HG02759 (cell line): ENCODE measurements around the gene SKOR1.

Source experiments
- ATAC-seq: cut with Tn5 transposase; IDR thresholded peaks from one replicate; pipeline ENCODE4 v1.9.1; 2021; ENCODE audit warnings: mild to moderate bottlenecking, moderate library complexity; ENCODE audit not compliant: unreplicated experiment

Gene SKOR1

DNA sequence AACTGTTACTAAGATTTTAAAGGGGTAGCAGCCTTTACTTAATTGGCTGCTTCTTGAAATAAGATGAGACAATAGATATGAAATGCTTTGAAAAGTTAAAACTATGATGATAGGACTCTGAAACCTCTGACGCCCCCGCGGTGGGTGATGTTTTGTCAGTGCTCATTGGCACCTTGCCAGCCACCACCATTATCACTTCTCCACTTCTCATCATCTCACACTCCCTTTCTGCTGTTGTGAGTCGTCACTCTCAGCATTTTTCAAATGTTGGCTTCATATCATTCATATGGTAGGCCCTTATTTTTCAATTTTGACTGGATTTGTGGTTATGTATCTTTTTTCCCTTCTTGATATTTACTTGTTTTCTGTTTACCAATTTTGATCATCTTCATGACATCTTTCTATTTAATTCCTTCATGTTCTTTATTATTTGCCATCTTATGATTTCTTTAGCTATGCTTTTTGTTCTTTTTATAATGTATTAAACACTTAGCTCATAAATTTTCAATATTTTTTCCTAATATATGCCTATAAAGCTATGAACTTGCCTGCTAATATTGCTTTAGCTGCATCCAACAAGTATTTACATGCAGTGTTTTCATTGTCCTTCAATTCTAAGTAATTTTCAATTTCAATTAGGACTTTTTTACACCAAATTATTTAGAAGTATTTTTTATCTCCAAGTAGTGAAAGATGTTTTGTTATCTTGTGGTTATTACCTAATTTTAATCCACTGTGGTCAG, 30.3 kb upstream of the SKOR1 start:
- ATAC-seq = no peak

DNA sequence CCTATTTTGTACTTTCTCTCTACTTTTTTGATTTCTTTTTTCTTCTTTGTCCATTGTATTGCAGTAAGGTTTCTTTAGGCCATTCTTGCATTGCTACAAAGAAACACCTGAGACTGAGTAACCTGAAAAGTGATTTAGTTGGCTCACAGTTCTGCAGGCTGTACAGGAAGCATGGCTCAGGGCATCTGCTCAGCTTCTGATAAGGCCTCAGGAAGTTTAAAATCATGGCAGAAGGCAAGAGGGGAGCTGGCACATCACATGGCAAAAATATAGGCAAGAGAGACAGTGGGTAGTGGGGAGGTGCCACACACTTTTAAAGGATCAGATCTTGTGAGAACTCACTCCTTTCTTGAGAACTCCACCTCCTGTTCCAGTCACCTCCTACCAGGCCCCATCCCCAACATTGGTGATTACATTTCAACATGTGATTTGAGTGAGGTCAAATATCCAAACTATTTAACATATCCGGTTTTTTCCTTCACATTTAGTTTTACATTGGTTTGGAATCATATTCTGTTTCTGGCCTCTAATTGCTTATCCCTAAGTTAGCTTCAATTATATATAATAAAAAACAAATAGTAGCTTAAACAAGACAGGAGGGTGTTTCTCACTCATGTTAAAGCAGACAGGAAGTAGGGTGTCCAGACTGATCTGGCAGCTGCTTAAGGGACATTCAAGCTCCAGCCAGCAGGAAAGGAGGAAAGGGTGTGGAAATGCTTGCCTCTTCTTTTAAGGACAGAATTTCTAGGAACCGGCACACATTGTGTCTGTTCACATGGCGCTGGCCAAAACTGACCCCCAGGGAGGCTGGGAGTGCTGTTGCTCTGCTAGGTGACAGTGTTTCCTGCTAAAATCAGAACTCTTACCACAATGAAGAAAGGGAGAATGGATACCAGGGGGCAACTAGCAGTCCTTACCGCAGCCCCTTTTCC, 28.8 kb upstream of the SKOR1 start:
- ATAC-seq = no peak

DNA sequence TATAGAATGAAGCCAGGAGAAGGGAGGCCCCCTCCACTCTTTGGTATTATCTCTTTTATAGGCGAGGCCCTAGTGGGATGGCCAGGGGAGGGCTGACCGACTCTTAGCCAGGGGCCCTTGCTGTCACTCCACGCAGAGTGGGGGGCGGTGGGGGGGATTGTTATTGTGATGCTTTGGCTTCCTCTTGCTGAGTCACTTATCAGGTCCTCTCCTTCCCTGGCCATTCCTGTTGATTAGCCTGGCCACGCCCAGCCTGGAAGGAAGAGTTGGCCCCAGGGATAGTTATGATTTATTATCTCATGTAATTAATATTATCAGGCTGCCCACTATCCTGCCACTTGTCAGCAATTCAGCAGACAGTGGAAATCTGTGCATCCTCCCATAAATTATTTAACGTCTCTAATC, 25.5 kb upstream of the SKOR1 start:
- no peak for ATAC-seq

DNA sequence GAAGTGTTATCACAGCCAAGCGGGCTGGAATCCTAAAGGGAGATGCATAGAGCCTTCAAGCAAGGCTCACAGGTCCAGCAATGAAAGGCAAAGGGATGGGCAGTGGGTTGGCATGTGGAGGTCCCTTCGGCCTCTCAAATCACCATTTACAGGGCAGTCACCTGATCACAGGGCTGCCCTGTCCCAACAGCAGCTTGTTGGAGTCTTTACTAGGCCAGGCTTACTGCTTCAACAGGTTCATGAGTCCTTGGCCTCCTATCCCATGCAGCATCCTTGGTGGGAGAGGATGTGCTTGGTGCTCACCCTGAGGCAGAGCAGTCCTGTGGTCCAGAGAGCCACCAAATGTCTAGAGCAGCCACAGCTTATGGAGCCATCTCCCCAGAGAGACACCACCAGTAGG, 24.2 kb upstream of the SKOR1 start:
- ATAC-seq = no peak

DNA sequence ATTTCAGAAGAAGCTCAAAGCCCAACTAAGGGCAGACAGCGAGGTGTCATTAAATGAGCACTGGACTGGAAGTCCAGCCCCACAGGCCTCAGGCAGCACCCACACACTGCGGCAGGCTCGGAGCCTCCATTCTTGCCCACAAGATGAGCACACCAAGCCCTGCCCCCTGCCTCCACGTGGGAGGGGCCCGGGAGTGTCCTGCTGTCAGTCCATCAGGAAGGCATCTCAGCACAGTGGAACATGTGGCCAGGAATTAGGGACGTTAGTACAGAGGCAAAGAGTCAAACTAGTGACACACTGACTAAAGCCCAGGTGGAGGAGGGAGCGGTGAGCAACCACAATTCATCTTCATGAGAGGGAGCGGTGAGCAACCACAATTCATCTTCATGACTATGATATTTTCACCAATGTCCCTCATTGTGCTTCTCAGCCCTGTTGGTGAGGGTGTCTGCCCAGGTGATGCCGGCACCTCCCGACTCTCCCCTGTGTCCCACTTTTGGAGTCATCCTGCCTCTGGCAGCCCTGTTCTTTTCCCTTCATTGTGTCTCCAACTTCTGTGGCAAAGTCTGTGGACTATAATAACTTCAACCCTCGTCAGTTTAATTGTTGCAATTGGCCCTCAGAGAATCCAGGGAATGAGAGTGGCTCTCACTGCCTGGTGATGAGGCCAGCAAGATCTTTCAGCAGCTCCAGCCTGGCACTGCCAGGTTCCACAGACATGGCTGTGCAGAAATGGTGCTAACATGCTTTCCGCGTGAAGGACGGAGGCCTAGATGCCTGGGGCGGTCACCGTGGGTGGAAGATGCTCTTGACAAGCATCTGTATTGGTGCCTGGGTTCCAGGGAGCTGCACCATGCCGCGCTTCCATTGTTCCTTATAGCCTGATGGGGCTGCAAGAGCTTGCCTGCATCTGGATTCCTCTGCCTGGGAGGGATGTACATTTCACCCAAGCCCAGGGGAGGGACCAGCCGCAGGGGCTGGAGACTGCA, 23.1 kb upstream of the SKOR1 start:
- ATAC-seq = no peak

DNA sequence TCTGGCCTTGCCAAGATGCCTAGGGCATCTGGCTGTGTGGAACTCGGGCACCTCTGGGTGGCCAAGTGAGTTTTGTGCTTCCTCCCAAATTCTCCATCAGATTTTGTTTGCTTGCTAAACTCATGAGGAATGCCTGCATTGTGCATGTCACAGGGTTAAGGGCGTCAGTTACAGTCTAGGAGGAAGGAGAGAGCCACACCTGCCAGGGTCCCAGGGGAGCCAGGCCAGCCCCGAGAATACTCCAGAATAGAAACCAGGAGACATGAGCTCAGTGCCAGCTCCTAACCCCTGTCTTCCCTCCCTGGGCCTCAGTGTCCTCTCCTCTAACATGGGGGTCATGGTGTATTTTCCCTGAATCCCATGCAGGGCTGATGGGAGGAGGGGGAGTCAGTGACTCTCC, 22.0 kb upstream of the SKOR1 start:
- no peak for ATAC-seq

DNA sequence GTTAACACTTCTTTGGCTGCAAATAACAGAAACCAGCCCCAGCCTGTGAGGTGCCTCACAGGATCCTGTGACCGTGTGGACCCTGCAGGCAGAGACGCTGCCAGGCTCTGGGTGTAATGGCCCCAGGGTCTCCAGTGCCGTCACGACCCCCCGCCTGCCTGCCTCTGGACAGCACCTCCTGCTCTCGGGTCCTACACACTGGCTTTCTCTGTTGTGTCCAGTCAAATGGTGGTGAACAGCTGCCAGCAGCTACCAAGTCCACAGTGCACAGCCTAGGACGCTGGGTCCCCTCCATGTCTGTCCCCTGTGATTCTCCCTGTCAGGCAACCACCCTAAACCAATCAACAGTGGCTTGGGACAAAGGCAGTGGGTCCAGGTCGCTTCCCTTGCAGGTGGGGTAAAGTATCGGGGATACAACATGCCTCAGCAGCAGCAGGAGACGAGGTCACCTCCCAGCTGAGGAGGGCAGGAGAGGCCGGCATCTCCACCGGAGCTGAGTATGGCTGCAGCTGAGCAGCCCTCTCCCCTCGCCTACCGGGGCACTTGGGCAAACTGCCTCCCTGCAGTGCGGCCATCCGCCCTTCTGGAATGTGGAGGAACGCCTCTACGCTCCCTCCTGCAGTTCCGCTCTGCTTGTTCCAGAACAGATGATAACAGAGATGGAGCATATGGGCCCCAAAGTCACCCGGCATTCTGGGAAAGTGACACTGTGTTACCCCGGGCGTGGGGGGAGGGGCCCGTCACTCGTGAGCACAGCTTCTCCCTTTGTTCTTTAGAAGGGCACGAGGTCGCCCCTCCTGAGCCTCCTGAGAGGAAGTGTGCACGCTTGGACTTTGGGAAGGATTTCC, 21.1 kb upstream of the SKOR1 start:
- ATAC-seq = no peak

DNA sequence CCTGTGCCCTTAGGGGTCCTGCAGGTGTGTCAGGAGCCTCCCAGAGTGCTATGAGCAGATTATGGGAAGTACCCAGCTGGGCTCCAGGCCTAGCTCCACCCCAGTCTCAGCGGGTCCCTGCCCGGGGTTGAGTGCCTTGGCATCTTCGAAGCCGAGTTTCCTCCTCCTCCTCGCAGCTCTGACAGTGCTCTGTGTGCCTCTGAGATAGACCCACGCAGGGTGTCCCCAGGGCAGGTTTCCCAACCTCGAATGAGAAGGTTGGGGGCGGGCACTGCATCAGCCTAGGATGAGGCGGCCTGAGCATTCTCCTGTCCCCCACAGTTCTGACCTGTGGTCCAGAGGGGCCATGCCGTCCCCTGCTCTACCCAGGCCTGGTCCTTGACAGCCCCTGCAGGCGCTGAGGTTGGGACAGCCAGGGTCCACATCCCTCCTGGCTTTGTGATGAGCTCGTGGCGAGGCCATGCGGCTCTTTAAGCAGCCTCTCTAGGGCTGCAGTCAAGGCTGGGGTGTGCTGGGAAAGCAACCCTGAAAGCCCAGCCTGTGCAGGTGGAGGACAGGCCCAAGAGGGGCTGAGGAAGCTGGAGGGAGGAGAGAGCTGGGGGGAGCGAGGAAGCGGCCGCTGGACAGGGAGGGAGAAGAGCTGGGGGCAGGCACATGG, 20.2 kb upstream of the SKOR1 start:
- ATAC-seq = no peak

DNA sequence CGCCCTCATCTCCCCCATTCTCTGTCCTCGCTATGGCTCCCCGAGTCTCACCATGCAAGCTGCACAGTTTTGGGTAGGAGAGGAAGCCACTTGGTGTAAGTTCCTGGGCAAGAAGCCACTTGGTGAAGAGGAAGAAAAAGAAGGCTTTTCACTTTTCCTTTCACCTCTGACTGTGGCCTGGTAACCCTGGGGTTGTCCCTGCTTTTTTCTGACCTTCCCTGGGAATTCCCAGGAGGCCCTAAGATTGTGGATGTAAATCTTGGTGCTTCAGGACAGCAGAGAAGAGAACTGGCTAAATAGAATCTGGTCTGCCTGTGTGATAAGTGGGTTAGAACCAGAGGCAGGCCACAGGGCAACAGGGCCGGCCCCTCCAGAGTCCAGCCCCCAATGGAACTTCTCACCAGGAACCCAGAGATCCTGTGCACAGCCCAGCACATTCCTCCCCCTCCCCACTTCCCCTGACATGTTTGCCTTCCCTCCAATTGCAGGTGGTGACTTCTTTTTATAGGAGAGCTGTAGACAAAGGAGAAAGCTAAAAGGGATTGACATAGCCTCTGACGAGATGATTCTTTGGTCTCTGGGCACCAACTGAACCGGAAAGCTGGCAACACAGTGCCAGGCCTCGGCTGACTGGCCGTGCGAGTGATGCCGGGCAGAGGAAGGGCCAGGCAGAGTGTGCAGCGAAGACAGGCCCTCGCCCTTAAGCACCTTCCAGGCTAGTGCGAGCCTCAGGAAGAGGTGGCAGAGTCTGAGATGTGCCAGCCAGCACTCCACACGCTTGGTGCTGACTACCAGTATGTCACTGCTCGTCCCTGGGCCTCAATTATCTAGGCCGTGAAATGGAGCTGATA, 19.4 kb upstream of the SKOR1 start:
- no peak for ATAC-seq

DNA sequence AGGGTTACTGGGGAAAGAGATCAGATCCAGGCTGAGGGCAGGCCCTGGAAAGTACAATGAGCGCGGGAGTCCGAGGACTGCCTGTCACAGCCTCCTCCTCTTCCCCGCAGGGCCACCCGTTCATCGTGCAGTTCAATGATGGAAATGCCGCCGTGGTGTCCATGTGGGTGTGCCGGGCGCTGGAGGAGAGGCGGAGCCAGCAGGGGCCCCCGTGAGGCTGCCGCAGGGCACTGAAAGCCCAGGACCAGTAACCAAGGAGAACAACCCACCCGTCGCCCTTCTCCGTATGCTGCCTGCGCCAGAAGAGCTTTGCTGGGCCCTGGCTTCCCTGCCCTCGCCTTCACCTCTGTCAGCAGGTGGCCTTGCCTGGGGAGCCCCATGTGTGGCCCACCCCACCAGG, 18.8 kb upstream of the SKOR1 start:
- ATAC-seq = no peak

DNA sequence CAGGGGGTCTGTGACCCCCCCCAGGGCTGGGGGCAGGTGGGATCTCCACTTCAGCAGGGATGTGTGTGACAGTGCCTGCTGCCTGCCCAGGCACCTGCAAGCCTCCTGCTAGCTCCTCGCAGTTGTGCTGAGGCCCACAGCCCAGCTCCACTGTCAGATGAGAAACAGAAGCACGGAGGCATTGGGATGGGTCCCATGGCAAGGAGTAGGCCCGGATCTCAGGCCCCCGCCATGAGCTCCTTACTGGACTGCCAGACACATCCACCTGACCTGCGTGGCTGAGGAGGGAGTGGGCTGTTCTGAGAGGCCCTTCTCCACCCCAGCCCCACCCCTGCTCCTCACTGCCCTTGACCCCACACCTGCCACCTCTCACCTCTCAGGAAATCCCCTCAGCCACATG, 18.2 kb upstream of the SKOR1 start:
- no peak for ATAC-seq

DNA sequence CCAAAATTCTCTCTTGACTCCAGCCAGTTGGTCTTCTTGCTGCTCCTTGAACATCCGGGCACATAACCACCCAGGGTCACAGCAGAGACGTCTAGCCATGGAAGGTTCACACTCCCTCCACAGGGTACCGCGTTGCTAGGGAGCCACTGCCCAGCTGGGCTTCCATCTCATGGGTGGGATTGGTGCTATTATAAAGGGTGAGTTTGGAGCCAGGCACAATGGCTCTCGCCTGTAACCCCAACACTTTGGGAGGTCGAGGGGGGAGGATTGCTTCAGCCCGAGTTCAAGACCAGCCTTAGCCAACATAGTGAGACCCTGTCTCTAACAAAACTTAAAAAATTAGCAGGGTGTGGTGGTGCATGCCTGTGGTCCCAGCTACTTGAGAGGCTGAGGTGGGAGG, 17.5 kb upstream of the SKOR1 start:
- ATAC-seq = no peak

DNA sequence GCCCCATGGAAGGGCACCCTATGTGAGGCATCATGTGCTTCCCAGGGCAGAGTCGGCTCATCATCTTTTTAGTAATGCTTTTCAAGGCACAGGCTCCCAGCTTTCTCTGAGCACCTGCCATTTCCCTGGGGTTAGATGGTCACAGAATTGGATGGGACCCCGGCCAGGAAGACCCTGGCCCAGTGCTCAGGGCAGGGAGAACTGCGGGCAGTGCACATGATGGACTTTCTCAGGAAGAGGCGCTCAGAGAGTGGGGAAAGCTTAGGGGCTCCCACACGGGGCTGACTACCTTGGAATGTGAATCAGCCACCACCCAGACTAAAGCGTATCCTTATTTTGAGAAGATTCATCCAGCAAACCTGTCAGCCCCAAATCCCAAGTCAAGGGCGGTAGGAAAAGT, 16.5 kb upstream of the SKOR1 start:
- ATAC-seq = no peak

DNA sequence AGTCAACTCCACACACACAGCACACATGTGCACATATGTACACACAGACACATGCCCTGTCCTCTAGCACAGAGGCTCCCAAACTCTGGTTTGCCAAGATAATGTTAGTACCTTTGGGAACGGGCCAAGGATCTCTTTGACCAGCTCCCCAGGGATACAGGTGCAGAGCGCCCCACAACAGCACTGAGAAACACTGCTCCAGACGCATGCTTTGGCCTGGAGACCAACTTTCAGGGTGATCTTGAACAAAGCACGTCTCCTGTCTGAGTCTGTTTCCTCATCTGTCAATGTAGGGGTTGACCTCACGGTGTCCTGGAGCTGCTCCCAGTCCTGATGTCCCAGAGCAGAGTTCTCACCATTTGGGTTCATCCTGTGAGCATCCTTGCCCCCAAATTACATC, 15.9 kb upstream of the SKOR1 start:
- no peak for ATAC-seq

DNA sequence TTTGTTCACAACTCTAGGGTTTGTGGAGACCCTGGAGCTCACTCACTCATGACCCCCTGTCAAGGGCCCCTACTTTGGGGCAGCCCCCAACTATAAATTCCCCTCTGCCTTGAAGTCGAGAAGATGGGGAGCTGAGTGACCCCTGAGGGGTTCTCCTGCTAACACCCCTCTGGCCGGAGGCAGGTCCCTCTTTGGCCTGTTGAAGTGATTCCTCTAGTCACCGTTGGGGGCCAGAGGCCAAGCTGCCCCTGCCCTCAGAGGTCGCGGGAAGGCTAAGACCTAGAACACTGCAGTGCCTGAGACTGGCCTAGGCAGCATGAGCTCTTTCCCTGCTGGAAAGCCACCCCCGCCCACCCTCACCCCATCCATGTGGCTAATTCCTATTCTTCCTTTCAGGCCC, 15.4 kb upstream of the SKOR1 start:
- ATAC-seq = no peak

DNA sequence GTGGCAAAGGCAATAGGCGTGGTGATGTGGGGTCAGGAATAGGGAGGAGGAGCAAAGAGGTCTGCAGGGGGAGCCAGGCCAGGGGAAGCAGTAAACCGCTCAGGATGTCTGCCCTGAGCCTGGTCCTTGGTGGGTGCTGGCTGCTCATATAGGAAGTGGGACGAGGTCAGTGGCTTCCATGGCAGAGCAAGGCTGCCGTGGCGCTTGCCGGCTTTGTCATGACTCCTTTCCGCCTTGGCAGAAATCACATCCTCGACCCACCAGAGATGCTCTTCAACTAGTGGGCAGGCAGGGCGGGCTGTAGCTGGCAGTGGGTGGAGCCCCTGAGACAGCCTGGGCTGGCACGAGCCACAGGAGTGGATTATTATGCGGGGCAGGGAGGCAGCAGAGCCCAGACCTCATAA, 13.1 kb upstream of the SKOR1 start:
- ATAC-seq = no peak

DNA sequence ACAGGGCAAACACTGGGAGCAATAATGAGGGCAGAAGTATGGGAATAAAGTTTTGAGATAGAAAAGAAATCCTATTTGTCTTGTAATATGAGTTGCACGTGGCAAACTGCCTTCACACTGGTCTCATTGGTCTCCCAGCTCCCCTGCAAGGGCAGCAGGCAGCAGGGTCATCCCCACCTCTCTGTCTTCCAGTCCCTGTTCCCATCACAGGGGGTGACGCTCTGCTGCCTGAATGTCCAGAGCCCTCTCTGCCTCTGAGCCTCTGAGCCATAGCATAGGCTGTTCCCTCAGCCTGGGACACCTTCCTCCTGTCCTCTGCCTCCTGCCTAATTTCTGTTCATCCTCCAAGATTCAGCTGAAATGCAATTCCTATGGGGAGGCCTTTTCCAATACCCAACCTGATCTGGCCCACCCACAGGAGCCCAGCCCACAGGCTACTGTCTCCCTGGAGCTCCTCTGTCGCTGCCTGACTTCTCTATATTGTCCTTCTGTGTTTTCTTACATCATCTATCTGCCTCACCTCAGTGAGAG, 12.1 kb upstream of the SKOR1 start:
- no peak for ATAC-seq

DNA sequence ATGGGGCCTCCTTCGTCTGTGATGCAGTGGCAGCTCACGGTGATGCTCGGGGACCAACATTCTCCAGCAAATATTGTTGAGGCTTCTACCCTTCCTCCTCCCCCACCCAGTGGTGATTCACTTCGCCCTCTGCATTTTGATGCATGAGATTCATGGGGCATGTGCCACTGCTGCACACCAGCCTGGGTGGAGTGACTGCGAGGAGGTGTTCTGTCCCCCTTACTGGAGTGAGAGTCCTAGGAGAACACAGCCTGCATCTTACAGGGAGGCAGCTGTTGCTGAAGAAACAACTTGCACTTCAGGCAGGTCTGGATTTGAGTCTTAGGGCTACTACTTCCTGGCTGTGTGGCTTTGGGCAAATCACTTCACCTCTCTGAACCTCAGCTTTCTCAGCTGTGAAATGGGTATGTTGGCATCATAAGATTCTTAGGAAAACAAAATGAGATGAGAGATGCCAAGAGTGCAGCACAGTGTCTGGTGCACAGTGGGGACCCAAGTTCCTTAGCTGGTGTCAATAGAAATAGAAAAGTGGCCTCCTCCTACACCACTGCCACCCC, 10.2 kb upstream of the SKOR1 start:
- ATAC-seq = no peak
